Vagina (tissue), 2 donors: ENCODE measurements around the gene COLEC12.

Experiments
- POLR2A ChIP-seq, 2 donors: fragments of 450-650 bp; IDR thresholded peaks; one replicate each; pipeline ENCODE4 v1.6.1; 2017; ENCODE audit warnings: antibody characterized with exemption in 2 of 2, mild to moderate bottlenecking in 2 of 2, moderate library complexity in 2 of 2
- POLR2AphosphoS5 ChIP-seq, 2 donors: sonication (generic); formaldehyde crosslinking; IDR thresholded peaks; one replicate each; pipeline ENCODE4 v1.9.0; 2017; ENCODE audit warnings: antibody characterized with exemption in 2 of 2, mild to moderate bottlenecking in 2 of 2, low read depth in 1 of 2; ENCODE audit not compliant: insufficient read depth in 1 of 2
- TF ChIP-seq, protein P1 (sequence below), 3 experiments: fragments of 450-650 bp in 2 of 3; fragments of 200-600 bp in 1 of 3; sonication (generic) in 1 of 3; IDR thresholded peaks; one replicate each; pipeline ENCODE4 v1.5.1; 2017 to 2019; ENCODE audit warnings: antibody characterized with exemption in 3 of 3, mild to moderate bottlenecking in 2 of 3, moderate library complexity in 2 of 3

DNA sequence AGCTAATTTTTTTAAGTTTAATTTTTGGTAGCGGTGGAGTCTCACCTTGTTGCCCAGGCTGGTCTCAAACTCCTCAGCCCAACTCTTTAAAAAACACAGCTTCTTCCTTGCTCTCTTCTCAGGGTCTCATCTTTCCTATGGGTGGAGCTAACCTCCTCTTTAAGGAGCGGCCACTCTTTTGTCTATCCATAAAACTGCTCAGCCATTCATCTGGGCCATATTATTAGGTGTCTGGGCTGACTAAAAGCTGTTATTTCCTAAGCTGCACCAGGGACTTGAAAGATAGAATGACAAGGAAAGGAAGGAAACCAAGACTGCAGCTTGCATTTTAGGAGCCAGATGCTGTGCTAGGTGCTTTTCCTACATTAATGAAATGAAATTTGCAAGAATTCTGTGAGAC, 196.9 kb downstream of the COLEC12 start:
- TF ChIP-seq, protein P1, sequence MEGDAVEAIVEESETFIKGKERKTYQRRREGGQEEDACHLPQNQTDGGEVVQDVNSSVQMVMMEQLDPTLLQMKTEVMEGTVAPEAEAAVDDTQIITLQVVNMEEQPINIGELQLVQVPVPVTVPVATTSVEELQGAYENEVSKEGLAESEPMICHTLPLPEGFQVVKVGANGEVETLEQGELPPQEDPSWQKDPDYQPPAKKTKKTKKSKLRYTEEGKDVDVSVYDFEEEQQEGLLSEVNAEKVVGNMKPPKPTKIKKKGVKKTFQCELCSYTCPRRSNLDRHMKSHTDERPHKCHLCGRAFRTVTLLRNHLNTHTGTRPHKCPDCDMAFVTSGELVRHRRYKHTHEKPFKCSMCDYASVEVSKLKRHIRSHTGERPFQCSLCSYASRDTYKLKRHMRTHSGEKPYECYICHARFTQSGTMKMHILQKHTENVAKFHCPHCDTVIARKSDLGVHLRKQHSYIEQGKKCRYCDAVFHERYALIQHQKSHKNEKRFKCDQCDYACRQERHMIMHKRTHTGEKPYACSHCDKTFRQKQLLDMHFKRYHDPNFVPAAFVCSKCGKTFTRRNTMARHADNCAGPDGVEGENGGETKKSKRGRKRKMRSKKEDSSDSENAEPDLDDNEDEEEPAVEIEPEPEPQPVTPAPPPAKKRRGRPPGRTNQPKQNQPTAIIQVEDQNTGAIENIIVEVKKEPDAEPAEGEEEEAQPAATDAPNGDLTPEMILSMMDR (IDR thresholded peaks at IDR 0.05), result no peak
- TF ChIP-seq POLR2AphosphoS5 (IDR thresholded peaks at IDR 0.05; ENCODE audit: insufficient read depth in 1 of 2, low read depth in 1 of 2), result no peak
- TF ChIP-seq POLR2A (IDR thresholded peaks at IDR 0.05), result no peak
